ENCODE measurements around the gene CELSR1. TPM values are rescaled to one million over a fixed set of nuclear protein-coding genes. Genes with fewer than 3 reads are reported as not detected.

Gene CELSR1
- total and polyA plus RNA-seq, 2 of the 13 experiments (the other 11 are each of a cell fraction or from before 2014, with no cell fraction given) = 0.78 to 1.8 TPM

GRCh38 chr22:46518542-46519325 lies 18.7 kb downstream of the CELSR1 start:
- ChIA-PET POLR2A (no interaction called here), CTCF (ENCODE audit: low intra/inter-chr PET ratio, low total read pairs) (no interaction called here)
- FAIRE-seq = no peak
- in situ Hi-C loops (cut with HindIII; ENCODE audit: extremely low pct_ligation_motif_present, low pct_unique_long_range_greater_than_20kb) = no loop called here
- Histone ChIP-seq H3K9me3 (ENCODE audit: low read length) (no peaks in the 10 kb centered on the region), H3K4me3 (replicated peaks in 1 of 3; ENCODE audit: insufficient read depth in 1 of 3, low read depth in 2 of 3, low read length in 3 of 3) (no peak overlapping the region), H3K9ac (ENCODE audit: insufficient read depth, low read depth, low read length) (no peak overlapping the region), H4K20me1 (ENCODE audit: insufficient read depth, low read length) (no peaks in the 10 kb centered on the region), H3K79me2 (ENCODE audit: insufficient read depth, low read length) (no peaks in the 10 kb centered on the region), H3K36me3 (replicated peaks in 1 of 2; ENCODE audit: control insufficient read depth in 1 of 2, insufficient read depth in 2 of 2, low read length in 2 of 2) (no peaks in the 10 kb centered on the region), H2AFZ (ENCODE audit: low read length) (no peak overlapping the region), H3K27ac (ENCODE audit: extremely low read length, insufficient read depth, low read length) (no peak overlapping the region), H3K4me1 (ENCODE audit: insufficient read depth, low read length) (no peaks in the 10 kb centered on the region), H3K4me2 (ENCODE audit: low read depth, low read length) (no peak overlapping the region), H3K27me3 (ENCODE audit: control insufficient read depth in 1 of 2, insufficient read depth in 2 of 2, low read length in 2 of 2) (peaks cover 3 to 7% of the 10 kb centered on the region in 2 experiments; a peak in 4 of 5 replicates)
- intact Hi-C loops (cut with micrococcal nuclease; ENCODE audit: unreplicated experiment) = no loop called here
- no peak for TF ChIP-seq TBP (CRISPR knock-in tag; IDR thresholded peaks at IDR 0.05)
- no peak for TF ChIP-seq ZNF24 (IDR thresholded peaks at IDR 0.05)
- no peak for TF ChIP-seq MEIS1 (CRISPR knock-in tag; IDR thresholded peaks at IDR 0.05; ENCODE audit: borderline replicate concordance)
- no peak for TF ChIP-seq ZNF614 (CRISPR knock-in tag; IDR thresholded peaks at IDR 0.05; ENCODE audit: borderline replicate concordance)
- TF ChIP-seq IKZF5 (CRISPR knock-in tag; IDR thresholded peaks at IDR 0.05) = no peak
- TF ChIP-seq NFAT5 (CRISPR knock-in tag; IDR thresholded peaks at IDR 0.05) = no peak
- TF ChIP-seq USF2 (IDR thresholded peaks at IDR 0.05; ENCODE audit: low read depth, low read length) = no peak
- no peak for TF ChIP-seq USF2 (CRISPR knock-in tag; IDR thresholded peaks at IDR 0.05; ENCODE audit: borderline replicate concordance)
- no peak for TF ChIP-seq SUZ12 (IDR thresholded peaks at IDR 0.05; ENCODE audit: low read depth, low read length)
- no peak for TF ChIP-seq XRCC5 (optimal IDR thresholded peaks at IDR 0.05; ENCODE audit: low read length)
- BruUV-seq (replicated peaks) = no TSS peak
- DNase-seq (ENCODE audit: low spot score) = no peak
- no peak for ATAC-seq
- 76% methylated on average over 25 of the region's 25 CpGs for WGBS (ENCODE audit: low lambda C conversion rate)
